ENCODE data around the gene ITGA2B.
A peak's percentile ranks its signal among the peaks of the same experiment; 100 is the strongest.
"Not testable (repeated sequence)": the region's sequence is repeated elsewhere in the genome, so short reads cannot be mapped to it uniquely, and the experiment has no call there.

The ITGA2B gene

GRCh38 chr17:44389281-44389680, at the start of gene ITGA2B:
ITGA2B (minus strand) TSS chr17:44389649; CDS start chr17:44389473, 176 bp downstream.
- DNase-seq: no peak

GRCh38 chr17:44439168-44439567, 49.7 kb upstream of the ITGA2B start:
- DNase-seq: no peak

- DNase-seq: no peak
These were observed 49.2 kb upstream of the ITGA2B start for GRCh38 chr17:44438636-44439035.

GRCh38 chr17:44436336-44436735, 46.9 kb upstream of the ITGA2B start:
- DNase-seq: no peak

GRCh38 chr17:44432254-44433157, 43.1 kb upstream of the ITGA2B start:
- no peak for DNase-seq

- DNase-seq: no peak
These were observed 35.5 kb upstream of the ITGA2B start for GRCh38 chr17:44424828-44425461.

GRCh38 chr17:44417553-44417952, 28.1 kb upstream of the ITGA2B start:
- DNase-seq: peak in 1 of 2 experiments; percentile 26

GRCh38 chr17:44416558-44417289, 27.3 kb upstream of the ITGA2B start:
- no peak for DNase-seq

- DNase-seq: no peak
These were observed 25.1 kb upstream of the ITGA2B start for GRCh38 chr17:44414394-44415155.

GRCh38 chr17:44409309-44410028, 20.0 kb upstream of the ITGA2B start:
- DNase-seq: no peak

- DNase-seq: no peak
These were observed 19.3 kb upstream of the ITGA2B start for GRCh38 chr17:44408786-44409185.

GRCh38 chr17:44402564-44403172, 13.2 kb upstream of the ITGA2B start:
- no peak for DNase-seq

GRCh38 chr17:44400226-44400847, 10.9 kb upstream of the ITGA2B start:
- no peak for DNase-seq

GRCh38 chr17:44398692-44399691, 9.5 kb upstream of the ITGA2B start:
- no peak for DNase-seq

GRCh38 chr17:44397479-44398440, 8.3 kb upstream of the ITGA2B start:
- DNase-seq: no peak

GRCh38 chr17:44396946-44397345, 7.5 kb upstream of the ITGA2B start:
- no peak for DNase-seq

- no peak for DNase-seq
These were observed 5.4 kb upstream of the ITGA2B start for GRCh38 chr17:44394833-44395232.

- not testable (repeated sequence) for DNase-seq
These were observed 4.7 kb upstream of the ITGA2B start for GRCh38 chr17:44394112-44394511.
